Measurements from ENCODE around the gene USP14. TPM values are rescaled to one million over a fixed set of nuclear protein-coding genes. Genes with fewer than 3 reads are reported as not detected.

The USP14 gene
- total and polyA plus RNA-seq, 2 of the 8 experiments (the other 6 are each of a cell fraction or from before 2014, with no cell fraction given): 14.8 to 91.1 TPM

- no peak for TF ChIP-seq CHD7 (IDR thresholded peaks at IDR 0.05; ENCODE audit: insufficient replicate concordance, low read length)
- TF ChIP-seq CHD1 (IDR thresholded peaks at IDR 0.05; ENCODE audit: low read depth, low read length): no peak
- TF ChIP-seq CTBP2 (IDR thresholded peaks at IDR 0.05; ENCODE audit: borderline replicate concordance, insufficient read depth, insufficient read length, low read length): no peak
- TF ChIP-seq SIRT6 (IDR thresholded peaks at IDR 0.05; ENCODE audit: low read length): no peak
- no peak for TF ChIP-seq RAD21 (IDR thresholded peaks at IDR 0.05 in 1 of 2, conservative IDR thresholded peaks at IDR 0.05 in 1 of 2; ENCODE audit: low read depth in 2 of 2, low read length in 2 of 2)
Observed at GRCh38 chr18:154151-154550, 4.2 kb upstream of the USP14 start (continued).
